ENCODE data around the gene ARFIP1.
"Not testable (repeated sequence)": the region's sequence is repeated elsewhere in the genome, so short reads cannot be mapped to it uniquely, and the experiment has no call there.

ARFIP1 gene, protein sequence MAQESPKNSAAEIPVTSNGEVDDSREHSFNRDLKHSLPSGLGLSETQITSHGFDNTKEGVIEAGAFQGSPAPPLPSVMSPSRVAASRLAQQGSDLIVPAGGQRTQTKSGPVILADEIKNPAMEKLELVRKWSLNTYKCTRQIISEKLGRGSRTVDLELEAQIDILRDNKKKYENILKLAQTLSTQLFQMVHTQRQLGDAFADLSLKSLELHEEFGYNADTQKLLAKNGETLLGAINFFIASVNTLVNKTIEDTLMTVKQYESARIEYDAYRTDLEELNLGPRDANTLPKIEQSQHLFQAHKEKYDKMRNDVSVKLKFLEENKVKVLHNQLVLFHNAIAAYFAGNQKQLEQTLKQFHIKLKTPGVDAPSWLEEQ
- 11.6 reads per million, percentile 35 among the genes with 10 or more reads in this experiment for total RNA-seq

DNA sequence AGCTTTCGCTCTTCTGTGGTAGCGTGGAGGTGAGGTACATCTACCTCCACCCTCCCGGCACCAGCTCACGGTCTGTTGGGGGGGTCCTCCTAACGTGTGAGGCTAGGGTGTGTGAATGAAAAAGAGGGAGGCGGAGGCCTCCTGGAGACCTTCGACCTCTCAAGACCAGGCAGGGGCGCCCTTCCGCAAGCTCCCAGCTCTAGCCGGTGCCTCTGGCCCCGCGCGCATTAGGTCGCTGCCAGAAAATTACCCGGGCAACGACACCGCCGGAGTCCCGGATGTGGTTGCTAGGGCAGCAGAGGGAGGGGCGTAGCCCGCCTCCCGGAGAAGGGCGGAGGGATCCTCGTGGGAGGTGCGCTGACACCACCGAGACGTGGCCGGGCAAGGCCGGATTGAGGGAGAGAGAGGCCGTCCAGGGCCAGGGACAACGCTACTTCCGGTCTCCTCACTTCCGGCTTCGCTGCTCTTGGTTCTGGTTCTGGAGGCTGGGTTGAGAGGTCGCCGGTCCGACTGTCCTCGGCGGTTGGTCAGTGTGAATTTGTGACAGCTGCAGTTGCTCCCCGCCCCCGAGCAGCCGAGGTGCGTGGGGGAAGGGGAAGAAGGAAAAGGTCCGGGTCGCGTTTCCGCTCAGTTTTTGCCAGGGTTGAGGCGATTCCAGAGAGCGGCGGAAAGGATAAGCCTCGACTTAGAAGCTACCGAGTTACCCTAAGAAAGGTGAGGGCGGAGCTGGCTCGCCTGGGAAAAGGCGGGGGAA lies at the start of gene ARFIP1, which contains the start of gene TIGD4:
ARFIP1 (plus strand) TSS at position 442 of the 754 bp plus-strand sequence. CDS start 49,680 bp downstream, outside the sequence.
TIGD4 (minus strand) TSS at position 218 of the 754 bp plus-strand sequence. CDS start 8,726 bp downstream, outside the sequence.
- DNase-seq = peak; percentile 93

DNA sequence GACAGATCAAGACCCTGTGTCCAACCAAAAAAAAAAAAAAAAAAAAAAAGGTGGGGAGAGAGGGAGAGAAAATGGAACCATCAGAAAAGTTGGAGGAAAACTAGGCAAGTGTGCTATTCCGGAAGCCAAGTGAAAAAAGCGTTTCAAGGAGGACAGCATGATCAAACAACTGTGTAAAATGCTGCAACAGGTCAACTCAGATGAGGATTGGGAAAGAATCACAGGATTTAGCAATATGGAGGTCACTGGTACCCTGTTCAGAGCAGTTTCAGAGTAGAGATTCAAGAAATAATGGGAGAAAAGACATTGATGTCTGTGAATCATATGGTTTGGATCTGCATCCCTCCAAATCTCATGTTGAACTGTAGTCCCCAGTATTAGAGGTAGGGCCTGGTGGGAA lies 47.8 kb upstream of the ARFIP1 start:
- DNase-seq = no peak

- no peak for DNase-seq
Measured at GRCh38 chr4:152734015-152734698, 45.6 kb upstream of the ARFIP1 start.

- no peak for DNase-seq
Measured at GRCh38 chr4:152734699-152735050, 45.1 kb upstream of the ARFIP1 start.

GRCh38 chr4:152735396-152735859 lies 44.3 kb upstream of the ARFIP1 start:
- DNase-seq = no peak

DNA sequence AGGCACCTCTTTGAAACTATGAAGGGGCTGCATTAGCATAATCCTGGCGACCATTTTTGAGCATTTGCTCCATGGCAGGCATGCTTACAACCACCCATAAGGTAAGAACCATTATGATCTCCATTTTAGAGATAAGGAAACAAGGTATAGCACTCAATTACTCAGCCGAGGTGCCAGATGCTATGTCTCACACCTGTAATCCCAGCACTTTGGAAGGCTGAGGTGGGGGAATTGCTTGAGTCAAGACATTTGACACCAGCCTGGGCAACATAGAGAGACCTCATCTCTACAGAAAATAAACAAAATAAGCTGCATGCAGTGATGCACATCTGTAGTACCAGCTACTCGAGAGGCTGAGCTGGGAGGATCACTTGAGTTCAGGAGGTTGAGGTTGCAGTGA lies 43.8 kb upstream of the ARFIP1 start:
- DNase-seq = no peak

DNA sequence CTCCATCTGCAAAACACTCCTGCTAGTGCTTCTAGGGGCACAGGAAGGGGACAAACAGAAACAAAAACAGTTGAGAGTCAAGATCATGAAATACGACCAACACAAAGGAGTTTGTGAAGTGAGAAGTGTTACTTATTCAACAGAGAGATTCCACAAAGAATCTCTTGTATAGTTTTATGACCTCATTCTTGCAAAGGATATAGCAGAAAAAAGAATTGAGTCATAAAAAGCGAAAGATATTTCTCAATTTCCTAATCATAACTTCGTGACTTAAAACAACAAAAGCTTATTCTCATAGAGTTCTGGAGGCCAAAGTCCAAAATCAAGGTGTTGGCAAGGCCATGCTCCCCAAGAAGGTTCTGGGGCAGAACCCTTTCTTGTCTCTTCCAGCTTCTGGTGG lies 40.9 kb upstream of the ARFIP1 start:
- DNase-seq = no peak

DNA sequence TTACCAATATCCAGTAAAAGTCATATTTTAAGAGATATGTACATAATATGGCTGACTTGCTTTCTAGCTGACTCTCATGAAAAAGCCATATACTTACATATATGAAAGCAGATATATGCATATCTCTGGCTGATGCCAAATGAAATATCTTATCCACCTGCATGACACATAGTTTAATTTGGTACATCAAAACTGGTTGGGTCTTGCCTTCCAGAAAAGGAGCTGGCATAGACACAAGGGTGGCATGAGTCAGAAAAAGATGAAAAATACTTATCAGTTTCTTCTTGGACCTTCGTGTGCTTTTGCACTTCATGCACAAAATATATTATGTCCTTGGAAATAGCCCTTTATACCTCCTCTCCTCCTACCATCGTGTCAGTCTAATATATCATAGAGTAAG lies 32.3 kb upstream of the ARFIP1 start:
- no peak for DNase-seq

GRCh38 chr4:152748619-152749018 lies 31.1 kb upstream of the ARFIP1 start:
- DNase-seq = no peak

DNA sequence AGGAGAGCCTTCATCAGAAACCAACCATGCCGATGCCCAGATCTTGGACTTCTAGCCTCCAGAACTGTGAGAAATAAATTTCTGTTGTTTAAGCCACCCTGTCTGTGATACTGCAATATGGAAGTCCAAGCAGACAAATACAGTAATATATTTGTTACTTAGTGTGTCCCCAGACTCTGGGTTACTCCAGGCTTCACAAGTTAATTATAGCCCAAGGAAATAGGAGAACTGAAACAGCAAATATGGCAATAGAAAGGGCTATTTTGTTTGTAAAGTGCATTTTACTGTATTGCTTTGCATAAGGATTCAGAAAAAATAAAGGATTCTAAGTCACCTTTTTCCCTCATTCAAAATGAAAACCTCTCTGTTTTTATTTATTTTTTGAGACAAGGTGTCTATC lies 16.0 kb upstream of the ARFIP1 start:
- DNase-seq = no peak

GRCh38 chr4:152765069-152765737 lies 14.6 kb upstream of the ARFIP1 start:
- DNase-seq = not testable (repeated sequence)

GRCh38 chr4:152771741-152772533 lies 7.8 kb upstream of the ARFIP1 start:
- no peak for DNase-seq

- DNase-seq = no peak
Measured at GRCh38 chr4:152773339-152773738, 6.4 kb upstream of the ARFIP1 start.

- DNase-seq = no peak
Measured at GRCh38 chr4:152773953-152774352, 5.8 kb upstream of the ARFIP1 start.

DNA sequence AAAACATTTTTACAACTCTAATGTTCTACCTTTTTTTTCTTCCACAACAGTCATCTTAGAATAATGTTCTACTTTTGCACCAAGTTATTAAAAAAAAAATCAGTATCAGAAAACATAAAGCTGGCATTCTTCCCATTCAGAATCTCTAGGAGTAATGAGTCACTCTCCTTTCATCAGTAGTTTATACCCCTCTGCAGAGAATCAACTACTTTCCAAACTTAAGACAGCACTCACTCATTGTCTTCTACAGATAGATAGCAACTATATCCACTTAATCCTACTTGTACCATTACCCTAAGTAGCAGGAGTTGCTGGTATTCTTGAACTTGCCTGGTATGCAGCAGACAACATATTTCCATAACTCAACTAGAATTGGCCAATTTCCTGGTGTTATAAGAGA lies 3.4 kb upstream of the ARFIP1 start:
- DNase-seq = no peak

DNA sequence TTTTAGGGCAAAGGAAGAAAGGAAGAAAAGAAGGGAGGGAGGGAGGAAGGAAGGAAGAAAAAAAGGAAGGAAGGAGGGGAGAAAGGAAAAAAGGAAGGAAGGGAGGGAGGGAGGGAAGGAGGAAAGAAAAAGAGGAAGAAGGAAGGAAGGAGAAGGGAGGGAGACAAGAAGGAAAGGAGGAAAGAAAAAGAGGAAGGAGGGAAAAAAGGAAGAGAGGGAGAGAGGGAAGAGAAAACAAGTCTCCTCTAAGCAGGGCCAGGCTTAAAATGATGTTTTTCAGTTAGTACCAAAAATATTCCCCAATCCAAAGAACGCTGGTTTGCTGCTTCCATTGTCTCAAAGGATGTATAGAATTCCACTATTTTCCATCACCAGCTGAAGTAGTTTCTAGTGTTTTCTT lies 2.3 kb upstream of the ARFIP1 start:
- DNase-seq = no peak

GRCh38 chr4:152778656-152779512 lies 870 bp upstream of the ARFIP1 start:
- DNase-seq = peak; percentile 6

- DNase-seq = no peak
Measured at GRCh38 chr4:152780267-152780778, 569 bp downstream of the ARFIP1 start.

DNA sequence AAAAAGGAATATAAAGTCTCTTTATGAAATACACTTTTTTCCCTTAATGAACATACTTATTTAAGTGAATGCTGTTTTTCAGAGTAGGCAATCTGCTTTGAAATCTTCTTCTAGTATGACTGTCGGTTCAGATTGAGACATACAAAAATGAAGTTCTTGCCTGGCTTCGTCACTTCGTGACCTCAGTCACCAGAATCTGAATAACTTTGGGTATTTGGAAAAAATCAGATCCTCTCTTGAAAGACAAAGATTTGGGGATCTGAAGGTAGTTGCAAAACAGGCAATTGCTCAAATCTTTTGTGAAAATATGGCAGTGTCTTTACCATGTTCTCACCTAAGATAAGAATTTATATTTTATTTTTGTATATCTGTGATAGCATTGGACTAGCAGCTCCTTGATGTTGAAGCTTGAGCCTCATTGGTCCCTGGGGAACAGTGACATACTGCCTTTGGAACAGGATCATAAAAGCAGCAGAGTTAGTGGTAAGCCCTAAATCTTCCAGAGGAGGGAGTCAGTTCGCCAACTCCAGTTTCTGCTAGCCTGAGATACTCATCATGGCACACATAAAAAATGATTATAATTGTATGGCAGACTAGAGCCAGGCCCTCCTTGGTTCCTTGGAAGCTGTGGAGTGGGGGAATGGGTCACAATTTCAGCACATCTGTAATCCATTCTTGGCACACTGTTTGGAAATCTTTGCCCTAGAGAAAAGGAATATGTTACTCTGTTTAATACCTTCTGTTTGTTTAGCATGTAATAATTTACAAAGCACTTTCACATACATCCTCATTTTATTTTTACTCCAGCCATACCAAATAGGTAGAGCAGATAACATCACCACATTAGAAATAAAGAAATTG lies 5.0 kb downstream of the ARFIP1 start:
- no peak for DNase-seq
